NCI-H1092 (cell line): ENCODE measurements around the gene PDAP1.
"Not testable (repeated sequence)": the region's sequence is repeated elsewhere in the genome, so short reads cannot be mapped to it uniquely, and the experiment has no call there.

ENCODE experiments used
- DNase-seq: peaks from one replicate; lab custom pipeline; 2025; lab: John Stamatoyannopoulos, UW

Gene PDAP1

GRCh38 chr7:99408379-99409191 lies at the start of gene PDAP1, which contains the start of gene BUD31:
Gene PDAP1 (minus strand): TSS chr7:99408597. CDS start chr7:99408548, 49 bp downstream.
Gene BUD31 (plus strand): TSS chr7:99408969. CDS start chr7:99411093, 2,124 bp downstream.
- DNase-seq = peak; percentile 97

- DNase-seq = no peak
Measured at GRCh38 chr7:99457650-99458493, 49.5 kb upstream of the PDAP1 start.

DNA sequence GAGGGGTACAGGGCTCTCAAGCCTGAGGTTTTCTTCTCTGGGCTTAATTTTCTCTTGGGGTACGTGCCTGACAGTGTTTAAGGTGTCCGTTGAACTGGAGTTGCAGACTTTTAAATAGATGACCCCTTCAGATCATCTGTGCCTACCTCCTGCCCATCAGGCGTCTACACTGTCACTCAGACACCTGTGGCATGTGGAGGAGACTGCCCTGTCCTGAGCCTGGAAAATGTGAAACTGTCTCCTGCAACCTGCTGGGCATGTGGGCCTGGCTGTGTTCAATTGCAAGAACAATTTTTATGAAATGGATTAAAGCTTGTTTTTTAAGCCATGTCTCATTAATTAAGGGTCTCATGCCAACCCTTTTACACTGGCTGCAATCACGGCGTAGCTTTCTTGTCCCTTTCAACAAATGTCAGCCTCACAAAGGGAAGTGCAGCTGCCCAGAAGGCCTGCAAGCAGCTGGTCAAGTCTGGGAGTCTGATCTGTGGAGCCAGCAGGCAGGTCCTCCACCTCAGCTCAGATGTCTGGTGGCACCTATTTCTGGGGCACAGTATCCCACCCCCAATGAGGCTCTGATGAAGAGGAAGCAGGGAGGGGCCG lies 48.8 kb upstream of the PDAP1 start:
- DNase-seq = no peak

GRCh38 chr7:99456288-99456687 lies 47.9 kb upstream of the PDAP1 start:
- DNase-seq = no peak

DNA sequence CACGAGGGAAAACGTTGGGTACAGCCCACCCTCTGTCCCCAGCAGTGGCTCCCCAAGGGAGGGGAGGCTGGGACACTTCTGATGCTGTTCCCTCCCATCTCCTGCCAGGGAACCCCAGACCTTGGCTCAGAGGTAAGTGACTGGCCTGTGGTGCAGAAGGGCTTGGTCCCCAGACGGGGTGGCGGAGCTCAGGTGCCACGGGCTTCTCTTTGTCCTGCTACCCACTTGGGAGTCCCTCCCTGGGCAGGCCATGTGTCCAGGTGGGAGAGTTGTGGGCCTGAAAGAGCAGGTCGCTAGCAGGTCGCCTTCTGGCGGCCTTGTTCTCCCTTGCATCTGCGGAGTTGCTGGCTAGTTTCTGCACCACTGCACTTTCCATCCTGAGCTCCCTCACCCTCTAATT lies 47.5 kb upstream of the PDAP1 start:
- DNase-seq = no peak

DNA sequence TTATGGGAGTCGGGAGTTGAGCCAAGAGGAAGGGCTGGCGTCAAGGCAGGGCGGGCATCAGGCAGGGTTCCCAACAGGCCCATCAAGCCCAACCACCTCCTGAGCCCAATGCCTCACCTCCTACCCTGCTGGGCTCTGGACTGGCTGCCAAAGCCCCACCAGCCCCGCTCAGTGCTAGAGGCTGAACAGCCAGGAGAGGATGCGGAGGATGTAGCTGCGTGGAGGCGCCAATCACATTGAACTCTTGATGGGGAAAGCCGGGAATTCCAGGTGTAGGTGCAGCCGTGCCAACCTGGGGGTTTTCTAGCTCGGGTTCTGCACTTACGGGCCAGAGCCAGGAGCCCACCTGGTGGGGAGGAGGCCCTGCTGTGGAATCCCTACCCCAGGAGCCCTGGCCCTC lies 44.7 kb upstream of the PDAP1 start:
- DNase-seq = no peak

GRCh38 chr7:99452541-99452940 lies 44.1 kb upstream of the PDAP1 start:
- no peak for DNase-seq

DNA sequence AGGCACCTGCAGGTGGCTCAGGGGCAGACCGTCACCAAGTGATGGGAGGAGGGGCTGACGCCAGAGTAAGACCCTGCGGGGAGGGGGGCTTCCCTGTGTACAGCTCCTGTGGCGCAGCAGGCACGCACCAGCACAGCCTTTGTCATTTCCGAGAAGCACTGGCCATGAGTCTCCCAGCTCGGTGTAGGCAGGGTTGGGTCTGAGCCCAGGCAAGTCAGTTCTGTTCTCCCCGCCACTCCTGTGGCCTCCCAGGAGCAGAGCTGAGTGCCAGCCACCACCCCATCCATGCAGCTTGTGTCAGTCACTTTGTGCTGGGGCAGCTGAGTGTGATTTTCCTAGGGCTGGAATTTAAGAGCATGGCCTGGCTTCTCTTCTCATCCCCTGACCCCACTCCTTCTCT lies 43.5 kb upstream of the PDAP1 start:
- no peak for DNase-seq

DNA sequence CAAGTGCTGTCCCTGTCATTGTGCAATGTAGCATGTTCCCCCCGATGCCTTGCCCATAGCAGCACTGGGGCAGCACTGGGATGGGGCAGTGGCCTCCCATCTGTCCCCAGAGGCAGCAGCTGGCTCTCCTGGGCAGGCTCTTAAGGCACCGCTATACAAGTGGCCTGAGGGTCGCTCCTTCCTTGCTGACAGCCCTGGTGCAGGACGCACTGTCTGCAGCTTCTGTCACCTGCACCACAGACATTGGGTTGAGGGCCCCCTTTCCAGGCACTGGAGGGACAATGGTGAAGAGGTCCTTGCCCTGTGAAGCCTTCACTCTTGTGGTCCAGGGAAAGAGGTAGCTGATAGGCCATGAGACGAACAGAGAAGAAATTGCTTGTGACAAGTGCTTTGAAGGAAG lies 40.9 kb upstream of the PDAP1 start:
- no peak for DNase-seq

DNA sequence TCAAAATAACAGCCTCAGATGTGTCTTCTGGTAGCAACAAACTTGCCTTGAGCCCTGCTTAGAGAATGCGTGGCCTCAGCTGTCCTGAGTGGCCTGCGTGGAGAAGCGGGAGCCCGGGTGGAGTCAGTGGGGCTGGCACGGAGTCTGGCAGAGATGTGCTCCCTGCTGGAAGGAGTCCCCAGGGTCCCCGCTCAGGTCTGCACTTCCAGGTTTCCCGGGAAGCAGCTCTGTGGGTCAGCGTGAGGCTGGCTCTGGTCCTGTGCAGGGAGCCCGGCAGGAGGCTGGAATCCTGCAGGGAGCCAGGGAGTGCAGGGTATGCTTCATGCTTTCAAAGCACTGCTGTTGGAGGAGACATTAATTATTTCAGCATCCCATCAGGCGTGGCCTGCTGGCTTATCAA lies 40.5 kb upstream of the PDAP1 start:
- no peak for DNase-seq

GRCh38 chr7:99447943-99448342 lies 39.5 kb upstream of the PDAP1 start:
- DNase-seq = no peak

DNA sequence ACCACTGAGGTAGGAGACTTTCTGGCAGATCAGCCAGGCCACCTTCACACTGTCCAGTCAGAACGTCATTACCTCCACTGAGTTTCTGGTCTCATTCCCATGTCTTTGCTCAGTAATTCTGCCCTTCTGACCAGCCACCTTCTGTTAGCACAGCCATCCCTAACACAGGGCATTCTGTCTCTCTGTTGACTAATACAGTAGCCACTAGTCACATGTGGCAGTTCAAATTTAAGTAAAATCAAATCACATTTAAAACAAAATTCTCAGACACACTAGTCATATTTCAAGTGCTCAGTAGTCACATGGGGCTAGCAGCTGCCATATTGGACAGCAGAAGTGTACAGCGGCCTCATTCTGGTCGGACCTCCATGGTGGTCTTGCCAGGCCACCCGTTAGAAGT lies 37.7 kb upstream of the PDAP1 start:
- no peak for DNase-seq

DNA sequence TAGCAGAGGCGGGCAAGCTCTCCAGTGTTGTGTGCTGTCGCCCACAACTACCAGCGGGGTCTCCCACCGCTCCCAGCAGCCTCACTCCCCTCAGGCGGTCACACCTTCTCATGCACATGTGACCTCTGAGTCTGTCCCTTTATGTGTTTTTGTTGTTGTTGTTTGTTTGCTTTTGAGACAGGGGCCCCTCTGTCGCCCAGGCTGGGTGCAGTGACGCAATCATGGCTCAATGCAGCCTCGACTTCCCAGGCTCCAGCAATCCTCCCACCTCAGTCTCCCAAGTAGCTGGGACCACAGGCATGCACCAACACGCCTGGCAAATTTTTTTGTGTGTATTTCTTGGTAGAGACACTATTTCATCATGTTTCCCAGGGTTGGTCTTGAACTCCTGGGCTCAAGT lies 31.8 kb upstream of the PDAP1 start:
- no peak for DNase-seq

DNA sequence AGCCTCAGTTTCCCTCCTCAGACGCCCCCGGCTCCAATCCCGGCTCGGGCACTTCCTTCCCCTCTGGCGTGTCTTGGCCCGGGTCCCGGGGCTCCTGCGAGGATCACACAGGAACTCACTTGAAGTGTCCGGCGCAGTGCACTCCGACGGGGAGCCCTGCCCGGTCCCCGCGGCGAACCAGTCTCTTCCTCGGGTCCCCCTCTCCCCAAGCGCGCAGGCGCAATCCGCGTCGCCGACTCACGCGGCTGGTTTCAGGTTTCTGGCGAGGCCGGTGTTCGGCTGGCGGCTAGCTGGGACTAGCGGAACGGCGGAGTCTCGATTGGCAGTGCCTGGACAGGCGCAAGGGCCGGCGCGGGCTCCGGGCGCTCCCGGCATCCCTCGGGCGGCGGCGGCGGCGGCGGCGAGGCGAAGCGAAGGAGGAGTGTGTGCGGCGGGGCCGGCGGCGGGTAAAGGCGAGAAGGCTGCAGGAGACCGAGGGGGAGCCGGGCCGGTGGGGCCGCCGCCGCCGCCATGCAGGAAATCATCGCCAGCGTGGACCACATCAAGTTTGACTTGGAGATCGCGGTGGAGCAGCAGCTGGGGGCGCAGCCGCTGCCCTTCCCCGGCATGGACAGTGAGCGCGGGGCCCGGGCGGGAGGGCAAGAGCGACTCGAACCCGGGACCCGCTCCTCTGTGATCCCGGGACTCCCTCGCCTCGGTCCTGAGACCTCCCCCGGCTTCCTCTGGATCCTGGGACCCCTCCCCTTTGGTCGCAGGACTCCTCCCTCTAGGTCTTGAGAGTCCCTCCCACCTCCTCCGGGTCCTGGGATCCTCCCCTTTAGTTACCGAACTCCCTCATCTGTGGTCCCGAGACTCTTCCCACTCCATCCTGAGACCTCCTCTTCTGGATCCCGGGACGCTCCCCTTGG lies 30.4 kb upstream of the PDAP1 start, which contains the start of the genes CPSF4 and PTCD1:
CPSF4 (plus strand) TSS at position 371 of the 908 bp plus-strand sequence; CDS start at position 511, 140 bp downstream.
PTCD1 (minus strand) TSS at position 226 of the 908 bp plus-strand sequence. CDS start 3,556 bp downstream, outside the sequence.
- peak; percentile 94 for DNase-seq

DNA sequence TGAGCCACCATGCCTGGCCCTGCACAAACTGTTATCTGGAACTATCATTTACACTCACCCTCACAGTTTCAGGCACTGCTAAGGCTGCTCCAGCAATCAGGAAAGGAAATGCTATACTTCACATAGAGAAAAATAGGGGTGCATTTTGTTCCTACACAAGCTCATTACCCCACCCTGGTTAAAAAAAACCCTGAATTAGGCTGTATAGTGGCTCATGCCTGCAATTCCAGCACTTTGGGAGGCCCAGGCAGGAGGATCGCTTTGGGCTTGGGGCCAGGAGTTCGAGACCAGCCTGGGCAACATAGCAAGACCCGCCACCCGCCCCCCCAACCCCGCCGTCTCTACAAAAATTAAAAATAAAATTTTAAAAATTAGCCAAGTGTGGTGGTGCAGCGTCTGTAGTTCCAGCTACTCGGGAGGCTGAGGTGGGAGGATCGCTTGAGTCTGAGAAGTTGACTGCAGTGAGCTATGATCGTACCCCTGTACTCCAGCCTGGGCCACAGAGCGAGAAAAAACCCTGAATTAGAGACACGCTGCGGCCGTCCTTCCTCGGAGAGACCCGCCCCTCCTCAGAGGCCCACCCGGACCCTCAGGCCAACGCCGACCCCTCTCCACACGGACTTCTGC lies 29.7 kb upstream of the PDAP1 start:
- DNase-seq = no peak

DNA sequence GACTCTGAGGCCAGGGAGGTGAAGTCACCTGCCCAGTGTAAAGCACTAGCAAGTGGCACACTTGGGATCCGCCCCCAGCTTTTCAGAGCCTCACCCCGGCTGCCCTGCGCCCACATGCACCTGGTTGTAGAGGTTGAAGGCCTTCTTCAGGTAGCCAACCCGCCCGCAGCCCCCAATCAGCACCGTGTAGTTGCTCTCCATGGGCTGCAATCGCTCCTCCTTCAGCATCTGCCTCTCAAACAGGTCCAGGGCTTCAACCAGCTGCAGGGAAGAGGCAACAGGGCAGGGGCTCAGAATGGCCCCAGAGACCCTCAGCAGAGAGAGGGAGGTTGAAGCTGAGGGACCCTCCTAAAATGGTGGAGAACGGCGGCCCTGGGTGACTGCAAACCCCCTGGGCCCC lies 24.8 kb upstream of the PDAP1 start:
- DNase-seq = no peak

- DNase-seq = not testable (repeated sequence)
Measured at GRCh38 chr7:99431756-99432540, 23.6 kb upstream of the PDAP1 start.

DNA sequence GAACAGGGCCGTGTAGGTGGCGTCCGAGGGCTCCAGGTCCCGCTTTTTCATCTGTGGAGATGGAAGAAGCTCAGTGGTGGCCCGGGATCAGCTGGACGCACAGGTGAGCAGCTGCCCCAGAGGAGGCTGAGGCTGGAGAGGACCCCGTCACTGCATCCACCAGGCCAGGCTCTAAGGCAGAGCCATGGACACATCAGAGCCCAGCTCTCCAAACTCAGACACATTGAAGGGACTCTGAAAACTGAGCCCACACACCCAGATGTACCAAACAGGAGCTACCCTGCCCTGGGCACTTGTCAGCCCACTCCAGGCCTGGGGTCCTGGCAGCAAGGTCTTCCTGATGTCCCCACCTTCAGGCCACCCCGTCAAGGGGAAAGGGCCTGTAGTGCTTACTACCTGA lies 21.4 kb upstream of the PDAP1 start:
- no peak for DNase-seq

DNA sequence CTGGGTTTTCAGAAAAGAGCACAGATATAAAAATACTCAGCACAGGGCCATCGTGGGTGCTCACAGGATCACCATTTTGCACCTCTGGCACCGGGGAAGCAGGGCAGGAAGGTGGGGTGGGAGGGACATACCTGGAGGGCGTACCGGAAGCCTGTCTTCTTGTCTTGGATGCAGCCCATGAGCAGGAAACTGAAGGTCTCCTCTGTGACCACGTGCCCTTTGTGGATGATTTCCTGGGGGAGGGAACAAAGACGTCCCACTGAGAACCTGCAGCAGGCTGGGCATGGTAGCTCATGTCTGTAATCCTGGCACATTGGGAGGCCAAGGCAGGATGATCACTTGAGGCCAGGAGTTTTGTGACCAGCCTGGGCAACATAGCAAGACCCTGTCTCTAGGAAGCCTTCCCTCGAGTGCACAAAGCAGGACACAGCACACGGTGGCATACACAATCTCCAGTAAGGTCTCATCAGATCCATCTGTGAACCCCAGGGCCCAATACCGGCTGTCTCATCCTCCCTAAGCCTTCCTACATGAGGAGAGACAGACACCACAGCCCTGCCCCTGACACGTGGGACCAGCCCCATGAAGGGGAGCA lies 20.7 kb upstream of the PDAP1 start:
- DNase-seq = no peak
